Measurements from ENCODE around the gene C6orf120.

- TF ChIP-seq CTCF (IDR thresholded peaks at IDR 0.05) (no peak), POLR2A (IDR thresholded peaks at IDR 0.05) (no peak)
These were observed 20.7 kb downstream of the C6orf120 start for GRCh38 chr6:169722362-169723199.
